HepG2 (cell line): Measurements from ENCODE around the gene FNDC3B. TPM values are rescaled to one million over a fixed set of nuclear protein-coding genes. Genes with fewer than 3 reads are reported as not detected.
A peak's percentile ranks its signal among the peaks of the same experiment; 100 is the strongest.

ENCODE experiments used
- ATAC-seq: fragments of 200-7000 bp; cut with Tn5 transposase; 3 replicates; pipeline ENCODE4 v1.9.1; 2020; ENCODE audit warnings: mild to moderate bottlenecking, moderate library complexity
- BruUV-seq: library from RNA; stranded (reverse); fragments of 400-500 nt; replicated peaks from 2 replicates; lab custom pipeline; 2021; lab: Mats Ljungman, UMichigan
- CTCF ChIA-PET: fragments of 300-600 bp; formaldehyde crosslinking; extraction: SDS; loops from one replicate; lab custom pipeline; 2021; ENCODE audit warnings: low total read pairs, inconsistent platforms, low intra/inter-chr PET ratio; lab: Yijun Ruan, JAX
- POLR2A ChIA-PET: fragments of 350-600 bp; sonication (Branson Sonifier 250); formaldehyde crosslinking; loops from one replicate; lab custom pipeline; 2020; ENCODE audit warnings: antibody characterized with exemption, inconsistent platforms; lab: Yijun Ruan, JAX
- DNase-seq: peaks from one replicate; pipeline ENCODE4 v3.0.0-alpha.2; 2015; ENCODE audit warnings: low spot score
- FAIRE-seq: peaks from 3 replicates; lab custom pipeline; 2011; peaks lifted over from hg19 to GRCh38; lab: Jason Lieb, UNC
- H2AFZ ChIP-seq: one replicate; pipeline ENCODE4 v1.6.1; 2011; ENCODE audit warnings: low read length, inconsistent platforms
- H3K27ac ChIP-seq: fragments of 300-600 bp; 3 replicates; pipeline ENCODE4 v1.8.0; 2011; ENCODE audit warnings: mixed run types, mild to moderate bottlenecking, mixed read lengths, low read length, inconsistent platforms; ENCODE audit not compliant: insufficient read depth; ENCODE audit errors: extremely low read length
- H3K27me3 ChIP-seq, 2 experiments: fragments of 200-600 bp in 1 of 2; 2 replicates in 1 of 2; 3 replicates in 1 of 2; pipeline versions ENCODE4 v1.6.0 to v1.8.0; 2011; ENCODE audit warnings: low read length in 2 of 2, mild to moderate bottlenecking in 2 of 2, moderate library complexity in 2 of 2, inconsistent platforms in 1 of 2; ENCODE audit not compliant: insufficient read depth in 2 of 2, control insufficient read depth in 1 of 2
- H3K36me3 ChIP-seq, 2 experiments: fragments of 200-600 bp in 1 of 2; replicated peaks in 1 of 2; 2 replicates in 1 of 2; 3 replicates in 1 of 2; pipeline versions ENCODE4 v1.5.1 to v1.8.0; 2011; ENCODE audit warnings: low read length in 2 of 2, inconsistent platforms in 1 of 2; ENCODE audit not compliant: insufficient read depth in 2 of 2, control insufficient read depth in 1 of 2
- H3K4me1 ChIP-seq: 2 replicates; pipeline ENCODE4 v1.5.1; 2012; ENCODE audit warnings: low read length, inconsistent platforms; ENCODE audit not compliant: insufficient read depth
- H3K4me2 ChIP-seq: 2 replicates; pipeline ENCODE4 v1.6.0; 2011; ENCODE audit warnings: low read depth, low read length, inconsistent platforms
- H3K4me3 ChIP-seq, 3 experiments: fragments of 200-600 bp in 1 of 3; sonication (generic), shearing (Covaris generic) in 1 of 3; replicated peaks in 1 of 3; 2 replicates each; pipeline ENCODE4 v1.5.1; 2011 to 2016; ENCODE audit warnings: low read length in 3 of 3, inconsistent platforms in 2 of 3, low read depth in 2 of 3, mild to moderate bottlenecking in 2 of 3, control low read depth in 1 of 3, mixed read lengths in 1 of 3; ENCODE audit not compliant: insufficient read depth in 1 of 3
- H3K79me2 ChIP-seq: one replicate; pipeline ENCODE4 v1.6.1; 2011; ENCODE audit warnings: low read length, inconsistent platforms; ENCODE audit not compliant: insufficient read depth
- H3K9ac ChIP-seq: 2 replicates; pipeline ENCODE4 v1.6.0; 2011; ENCODE audit warnings: mild to moderate bottlenecking, low read depth, low read length, inconsistent platforms; ENCODE audit not compliant: insufficient read depth
- H3K9me3 ChIP-seq: 2 replicates; pipeline ENCODE4 v1.5.1; 2012; ENCODE audit warnings: mild to moderate bottlenecking, low read length
- H4K20me1 ChIP-seq: 2 replicates; pipeline ENCODE4 v1.6.0; 2011; ENCODE audit warnings: inconsistent platforms, mild to moderate bottlenecking, low read length, moderate library complexity; ENCODE audit not compliant: insufficient read depth
- ELF1 ChIP-seq: sonication (generic); formaldehyde crosslinking; IDR thresholded peaks from 2 replicates; pipeline ENCODE4 v1.4.0; 2020; ENCODE audit warnings: missing genetic modification reagents
- POLR2A ChIP-seq, 2 experiments: IDR thresholded peaks; 2 replicates each; pipeline ENCODE4 v1.6.1; 2011; ENCODE audit warnings: low read depth in 2 of 2, low read length in 2 of 2, mild to moderate bottlenecking in 1 of 2, moderate library complexity in 1 of 2; ENCODE audit not compliant: insufficient read depth in 1 of 2
- RBM22 ChIP-seq: fragments of 200-400 bp; formaldehyde crosslinking; optimal IDR thresholded peaks from 2 replicates; pipeline ENCODE3; 2017; ENCODE audit warnings: mild to moderate bottlenecking, low read length, moderate library complexity
- TAF1 ChIP-seq: sonication (generic); formaldehyde crosslinking; IDR thresholded peaks from 2 replicates; pipeline ENCODE4 v1.4.0; 2020; ENCODE audit warnings: missing genetic modification reagents
- ZNF256 ChIP-seq: sonication (generic); formaldehyde crosslinking; conservative IDR thresholded peaks from 2 replicates; pipeline ENCODE4 v1.4.0; 2020; ENCODE audit warnings: missing genetic modification reagents
- WGBS: methylation state at CpG from one replicate; pipeline ENCODE4 v1.1.6; 2017; ENCODE audit warnings: low lambda C conversion rate; 5-methylcytosine and 5-hydroxymethylcytosine counted together
- in situ Hi-C: cut with HindIII; loops from 2 replicates; pipeline ENCODE4 v1.10.0; 2017; ENCODE audit warnings: low pct_unique_long_range_greater_than_20kb; ENCODE audit not compliant: extremely low pct_ligation_motif_present
- intact Hi-C: fragments of 100-400 bp; cut with micrococcal nuclease; formaldehyde crosslinking; loops from one replicate; pipeline ENCODE4 v1.10.0; 2022; ENCODE audit not compliant: unreplicated experiment
- polyA plus RNA-seq, 8 experiments: library from polyadenylated mRNA; depleted of rRNA in 3 of 8; stranded (reverse) in 7 of 8; unstranded in 1 of 8; fragments of >200 nt; fragmentation: Illumina TruSeq in 4 of 8; extraction: Trizol in 4 of 8; gene quantifications; 2 replicates each; pipeline versions ENCODE4 v1.2.1 to v1.2.3, GENCODE V29; 2011 to 2016; ENCODE audit warnings: low read depth in 4 of 8, missing spikeins in 1 of 8, mixed read lengths in 1 of 8; ENCODE audit not compliant: insufficient read depth in 1 of 8
- total RNA-seq, 5 experiments: library from RNA; depleted of rRNA; stranded (reverse); fragments of >200 nt; fragmentation: Illumina TruSeq; extraction: Trizol; gene quantifications; 2 replicates each; pipeline ENCODE4 v1.2.3, GENCODE V29; 2016; ENCODE audit warnings: low read depth in 1 of 5

The FNDC3B gene
- total and polyA plus RNA-seq, 2 of the 13 experiments (the other 11 are each of a cell fraction or from before 2014, with no cell fraction given), result 74.8 to 103 TPM

DNA sequence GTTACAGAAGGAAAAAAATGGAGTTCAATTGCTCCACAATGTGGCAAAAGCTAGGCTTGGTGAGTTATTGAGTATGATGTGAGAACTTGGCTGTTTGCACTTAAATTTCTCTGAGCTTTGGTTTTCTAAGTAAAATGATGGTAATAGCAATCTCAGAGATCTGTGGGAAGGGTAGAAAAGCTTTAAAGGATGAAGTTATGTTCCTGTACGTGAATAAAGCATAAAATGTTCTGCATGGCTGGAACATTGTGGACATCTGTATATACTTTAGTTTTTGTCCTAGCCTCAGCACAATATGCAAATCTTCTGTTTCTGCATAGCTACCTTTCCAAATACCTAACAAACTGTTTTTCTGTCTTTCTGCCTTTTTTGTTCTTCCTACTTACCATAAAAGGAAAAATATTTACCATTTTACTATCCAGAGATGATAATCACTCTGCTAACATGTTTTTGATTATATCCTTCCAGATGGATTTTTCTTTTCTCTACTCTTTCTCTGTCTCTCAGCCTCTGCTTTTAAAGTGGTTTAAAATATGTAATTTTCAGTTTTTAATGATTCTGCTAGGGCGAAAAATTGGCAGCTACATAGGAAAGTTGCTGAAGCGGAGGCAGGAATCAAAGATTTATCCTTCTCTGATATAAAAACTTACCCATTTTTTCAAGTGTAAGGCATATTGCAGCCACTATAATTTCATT, 188.1 kb downstream of the FNDC3B start:
- H4K20me1 ChIP-seq, result peaks cover 95% of the 10 kb centered on the region
- no peak overlapping the region for H3K4me2 ChIP-seq
- ATAC-seq (no peak), DNase-seq (no peak), FAIRE-seq (no peak)
- H3K4me3 ChIP-seq, result no peak overlapping the region
- H3K27me3 ChIP-seq, result no peaks in the 10 kb centered on the region
- BruUV-seq, result no TSS peak
- ChIA-PET CTCF (no interaction called here), POLR2A (no interaction called here)
- WGBS, result 94% methylated on average over 3 of the region's 3 CpGs
- H3K79me2 ChIP-seq, result peaks cover 92% of the 10 kb centered on the region
- peaks cover 51% of the 10 kb centered on the region for H3K4me1 ChIP-seq
- no peak overlapping the region for H2AFZ ChIP-seq
- no peak for TF ChIP-seq ZNF256
- 0 out of 4 replicates have a peak, but pooled peaks of 1 of the 2 experiments have one; percentile 13 for TF ChIP-seq POLR2A (IDR thresholded peaks at IDR 0.05; ENCODE audit: insufficient read depth in 1 of 2, low read depth in 2 of 2, low read length in 2 of 2)
- intact Hi-C loops (no loop called here), in situ Hi-C loops (no loop called here)
- no peaks in the 10 kb centered on the region for H3K9me3 ChIP-seq
- H3K36me3 ChIP-seq, result peaks cover 19 to 67% of the 10 kb centered on the region in 2 experiments
- no peak overlapping the region for H3K27ac ChIP-seq
- H3K9ac ChIP-seq, result no peak overlapping the region

DNA sequence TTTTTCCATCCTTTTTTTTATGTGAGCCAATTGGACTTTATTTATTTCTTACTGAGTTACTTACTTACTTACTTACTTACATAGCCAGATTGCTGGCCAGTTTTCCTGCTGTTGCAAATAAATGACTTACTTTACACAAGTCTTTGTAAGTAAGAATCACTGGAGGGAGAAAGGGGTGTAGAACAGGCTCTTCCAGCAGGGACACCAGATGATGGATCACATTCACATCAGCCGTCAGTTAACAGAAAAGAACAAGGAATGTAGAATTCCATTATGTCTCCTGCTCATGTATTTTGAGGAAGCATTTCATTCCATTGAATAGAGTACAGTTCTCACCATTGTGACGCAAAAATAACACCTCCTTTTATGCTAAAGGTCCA, 188.6 kb downstream of the FNDC3B start:
- intact Hi-C loops (no loop called here), in situ Hi-C loops (no loop called here)
- peaks cover 51% of the 10 kb centered on the region for H3K4me1 ChIP-seq
- ChIA-PET CTCF (no interaction called here), POLR2A (no interaction called here)
- 100% methylated on average over 2 of the region's 2 CpGs for WGBS
- H3K4me2 ChIP-seq, result no peak overlapping the region
- peaks cover 95% of the 10 kb centered on the region for H4K20me1 ChIP-seq
- TF ChIP-seq RBM22 (peak; percentile 87), ELF1 (no peak), TAF1 (CRISPR knock-in tag) (no peak)
- no peaks in the 10 kb centered on the region for H3K27me3 ChIP-seq
- DNase-seq, result no peak
- H3K4me3 ChIP-seq, result no peak overlapping the region
- no peak overlapping the region for H2AFZ ChIP-seq
- no peaks in the 10 kb centered on the region for H3K9me3 ChIP-seq
- H3K27ac ChIP-seq, result no peak overlapping the region
- no peak for ATAC-seq
- BruUV-seq, result no TSS peak
- no peak overlapping the region for H3K9ac ChIP-seq
- H3K36me3 ChIP-seq, result peaks cover 19 to 71% of the 10 kb centered on the region in 2 experiments
- H3K79me2 ChIP-seq, result peaks cover 92% of the 10 kb centered on the region
- FAIRE-seq, result no peak
